GM12875 (cell line): ENCODE data around the gene TACO1.
A peak's percentile ranks its signal among the peaks of the same experiment; 100 is the strongest.

Source experiments
- H3K4me3 ChIP-seq: one replicate; pipeline ENCODE4 v1.5.1; 2011; ENCODE audit warnings: low read depth, low read length, control low read depth
- TF ChIP-seq, protein P1 (sequence below): IDR thresholded peaks from 2 replicates; pipeline ENCODE4 v1.5.1; 2011; ENCODE audit warnings: low read depth, mild to moderate bottlenecking, control low read depth, inconsistent platforms, low read length, moderate library complexity, borderline replicate concordance; ENCODE audit not compliant: insufficient read depth

TACO1 gene

DNA sequence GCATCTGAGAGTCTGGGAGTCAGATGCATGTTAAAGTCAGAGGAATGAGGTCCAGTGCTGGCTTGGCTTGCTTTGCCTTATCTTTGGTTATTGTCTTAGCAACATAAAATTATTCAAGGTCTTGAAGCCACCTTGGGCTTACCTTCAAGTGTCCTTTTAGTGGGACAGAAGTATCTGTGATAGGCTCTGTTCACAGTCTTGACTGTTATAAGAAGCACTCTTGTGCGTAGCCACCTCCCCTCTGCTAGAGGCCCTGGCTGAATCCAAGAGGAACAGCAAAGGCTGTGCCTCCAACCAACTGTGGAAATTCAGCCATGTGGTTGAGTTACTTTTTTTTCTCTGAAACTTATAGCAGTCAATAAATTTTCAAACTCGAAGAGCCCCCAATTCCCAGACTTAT lies 13.0 kb downstream of the TACO1 start:
- TF ChIP-seq, protein P1, sequence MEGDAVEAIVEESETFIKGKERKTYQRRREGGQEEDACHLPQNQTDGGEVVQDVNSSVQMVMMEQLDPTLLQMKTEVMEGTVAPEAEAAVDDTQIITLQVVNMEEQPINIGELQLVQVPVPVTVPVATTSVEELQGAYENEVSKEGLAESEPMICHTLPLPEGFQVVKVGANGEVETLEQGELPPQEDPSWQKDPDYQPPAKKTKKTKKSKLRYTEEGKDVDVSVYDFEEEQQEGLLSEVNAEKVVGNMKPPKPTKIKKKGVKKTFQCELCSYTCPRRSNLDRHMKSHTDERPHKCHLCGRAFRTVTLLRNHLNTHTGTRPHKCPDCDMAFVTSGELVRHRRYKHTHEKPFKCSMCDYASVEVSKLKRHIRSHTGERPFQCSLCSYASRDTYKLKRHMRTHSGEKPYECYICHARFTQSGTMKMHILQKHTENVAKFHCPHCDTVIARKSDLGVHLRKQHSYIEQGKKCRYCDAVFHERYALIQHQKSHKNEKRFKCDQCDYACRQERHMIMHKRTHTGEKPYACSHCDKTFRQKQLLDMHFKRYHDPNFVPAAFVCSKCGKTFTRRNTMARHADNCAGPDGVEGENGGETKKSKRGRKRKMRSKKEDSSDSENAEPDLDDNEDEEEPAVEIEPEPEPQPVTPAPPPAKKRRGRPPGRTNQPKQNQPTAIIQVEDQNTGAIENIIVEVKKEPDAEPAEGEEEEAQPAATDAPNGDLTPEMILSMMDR = no peak

DNA sequence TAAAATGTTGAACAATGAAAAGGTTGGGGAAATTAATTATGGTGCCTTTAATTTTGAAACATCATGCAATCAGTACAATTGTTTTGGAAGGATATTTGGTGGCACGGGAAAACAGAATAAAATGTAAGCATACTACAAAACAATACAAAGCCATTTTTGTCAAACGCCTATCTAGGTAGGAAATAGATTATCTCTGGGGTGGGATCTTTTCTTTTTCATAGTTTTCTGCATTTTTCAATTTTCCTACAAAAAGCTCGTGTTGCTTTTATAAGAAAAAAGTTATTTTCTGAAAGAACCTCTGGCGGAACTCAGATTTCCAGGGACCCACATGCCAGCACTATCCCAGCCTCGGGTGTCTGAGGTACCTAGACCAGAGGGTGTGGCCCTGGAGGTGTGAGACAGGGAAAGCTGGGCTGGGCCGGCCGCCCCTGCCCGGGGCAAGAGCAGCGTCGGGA lies 20.6 kb downstream of the TACO1 start:
- H3K4me3 ChIP-seq = peak overlapping the region; percentile 77
- TF ChIP-seq, protein P1 = no peak

More for the DNA sequence above, 13.0 kb downstream of the TACO1 start:
- no peak overlapping the region for H3K4me3 ChIP-seq

DNA sequence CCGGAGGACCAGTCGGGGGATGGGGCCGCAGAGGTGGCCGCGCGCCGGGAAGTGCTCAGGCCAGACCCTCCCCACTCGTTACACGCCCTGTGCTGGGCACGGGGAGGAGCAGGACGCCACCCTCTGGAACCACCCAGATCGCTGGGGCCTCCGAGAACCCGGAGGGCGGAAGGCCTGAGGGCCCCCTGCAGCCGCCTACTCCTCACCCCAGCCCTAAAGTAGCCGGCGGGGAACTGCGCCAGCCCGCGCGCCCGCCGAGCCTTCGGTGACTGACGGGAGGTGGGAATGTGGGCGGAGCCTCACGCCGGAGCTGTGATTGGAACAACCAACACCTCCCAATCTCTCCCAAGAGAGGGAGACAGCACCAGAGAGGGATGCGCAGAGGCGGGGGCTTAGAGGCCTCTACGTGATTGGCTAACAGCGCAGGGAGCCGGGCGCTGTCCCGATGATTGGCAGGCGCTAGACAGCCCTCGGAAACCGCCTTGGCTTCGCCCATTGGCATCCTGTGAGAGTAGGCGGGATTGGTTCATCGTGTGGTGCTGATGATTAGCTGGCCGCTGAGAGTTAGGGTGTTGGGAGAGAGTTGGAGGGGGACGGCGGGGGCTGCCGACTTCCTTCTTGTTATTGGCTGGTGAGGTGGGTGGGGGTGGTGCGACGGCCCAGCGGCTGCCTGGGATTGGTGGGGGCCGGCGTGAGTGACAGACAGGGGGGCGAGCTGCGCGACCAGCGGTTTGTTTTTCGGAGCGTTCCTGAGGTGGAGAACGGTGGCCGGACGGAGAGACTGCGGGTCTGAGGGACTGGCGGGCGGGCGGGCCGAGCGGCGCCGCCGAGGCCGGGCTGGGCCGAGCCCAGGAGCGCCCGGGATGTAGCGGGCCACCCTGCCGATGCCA lies 21.2 kb downstream of the TACO1 start, which contains the start of gene MAP3K3:
MAP3K3 (plus strand) TSS at position 734 of the 890 bp plus-strand sequence. CDS start 343 bp downstream, outside the sequence.
- TF ChIP-seq, protein P1 = no peak
- H3K4me3 ChIP-seq = peak within 1 kb of the TSS; percentile 77

DNA sequence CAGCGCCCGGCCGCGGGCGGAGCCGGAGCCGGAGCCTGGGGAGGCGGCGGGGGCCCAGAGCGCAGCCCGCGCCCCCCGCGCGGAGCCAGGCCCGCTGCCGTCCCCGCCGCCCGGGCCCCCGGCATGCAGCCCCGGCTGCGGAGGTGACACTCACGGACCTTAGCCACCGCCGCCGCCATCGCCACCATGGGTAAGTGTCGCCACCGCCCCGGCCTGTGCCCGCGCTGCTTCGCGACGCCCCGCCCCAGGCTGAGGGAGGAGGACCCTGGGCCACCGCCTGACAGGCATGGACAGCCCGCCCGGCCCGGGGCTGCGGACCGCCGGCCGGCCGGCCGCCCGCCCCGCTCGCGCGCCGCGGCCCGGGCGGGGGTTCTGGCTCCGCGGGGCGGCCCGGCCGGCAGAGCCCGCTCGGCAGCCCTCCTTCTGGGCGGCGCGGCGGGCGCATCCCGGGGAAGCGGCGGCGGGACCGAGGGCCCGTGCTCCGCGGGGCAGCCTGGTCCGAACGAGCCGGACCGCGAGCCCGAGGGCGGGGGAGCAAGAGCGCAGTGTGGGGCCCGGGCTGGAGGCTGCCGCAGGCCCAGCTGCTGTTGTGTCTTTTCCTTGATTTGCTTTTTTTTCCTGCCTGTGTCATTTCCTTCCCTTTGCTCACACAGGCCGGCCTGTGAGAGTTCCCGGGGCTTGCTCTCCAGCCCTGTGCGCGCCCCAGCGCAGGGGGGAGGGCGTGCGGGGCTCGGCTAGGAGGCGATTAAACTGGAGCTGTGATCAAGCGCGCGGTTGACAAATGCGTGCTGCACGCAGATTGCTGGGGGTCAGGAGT lies 22.1 kb downstream of the TACO1 start:
- TF ChIP-seq, protein P1 = no peak
- H3K4me3 ChIP-seq = peak overlapping the region; percentile 74

DNA sequence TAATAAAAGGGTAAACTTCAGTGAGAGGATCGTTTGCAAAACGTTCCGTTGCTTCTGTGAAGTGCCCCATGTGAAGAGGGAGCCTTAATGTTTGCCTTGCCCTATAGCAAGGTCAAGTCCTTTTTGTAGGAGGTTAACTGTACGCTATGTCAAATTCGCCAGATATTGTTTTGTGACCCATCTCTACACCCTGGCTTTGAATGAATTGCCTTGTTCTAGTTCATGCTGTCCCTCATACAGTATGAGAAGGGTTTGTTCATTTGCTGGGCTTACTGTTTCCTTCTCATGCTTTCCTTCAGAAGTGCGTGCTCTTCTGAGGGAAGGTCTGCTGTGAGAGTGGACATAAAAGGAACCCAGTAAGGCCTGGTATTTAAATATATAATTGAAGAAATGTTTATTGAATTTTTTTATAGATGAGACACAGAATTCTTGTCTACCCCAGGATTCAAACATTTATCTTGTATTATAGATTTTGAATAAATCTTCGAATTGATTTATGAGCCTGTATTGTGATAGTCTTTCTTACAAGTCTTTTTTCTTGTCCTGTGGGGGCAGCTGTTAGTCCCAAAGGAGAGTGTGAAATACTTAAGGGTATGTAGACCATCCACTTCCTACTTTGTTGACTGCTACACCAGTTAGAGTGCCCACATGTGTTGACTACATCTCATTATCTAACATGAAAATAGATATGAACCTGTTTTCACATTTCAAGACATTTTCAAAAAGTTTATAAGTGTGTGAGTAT lies 23.3 kb downstream of the TACO1 start:
- TF ChIP-seq, protein P1 = no peak
- H3K4me3 ChIP-seq = no peak overlapping the region

DNA sequence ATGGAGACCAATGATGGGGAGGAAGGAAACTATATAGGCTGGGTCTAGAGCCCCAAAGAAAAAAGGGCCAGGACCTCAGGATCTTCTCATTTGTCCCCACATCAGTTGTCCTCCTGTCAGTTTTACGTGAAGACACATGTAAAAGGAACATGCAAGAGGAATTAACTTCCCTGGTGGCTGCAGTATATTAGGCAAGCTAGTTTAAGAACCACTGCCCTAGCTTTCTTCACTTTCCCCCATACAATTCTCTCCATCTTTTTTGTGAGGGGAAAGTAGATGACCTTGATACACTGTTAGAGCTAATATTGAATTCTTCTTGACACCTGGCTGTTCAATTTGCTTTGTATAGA lies 23.8 kb downstream of the TACO1 start:
- H3K4me3 ChIP-seq = no peak overlapping the region
- TF ChIP-seq, protein P1 = no peak
